DMS53 (cell line): Measurements from ENCODE around the gene SNAPIN.

Source experiments
- DNase-seq: peaks from one replicate; lab custom pipeline; 2025; lab: John Stamatoyannopoulos, UW

Gene SNAPIN, protein sequence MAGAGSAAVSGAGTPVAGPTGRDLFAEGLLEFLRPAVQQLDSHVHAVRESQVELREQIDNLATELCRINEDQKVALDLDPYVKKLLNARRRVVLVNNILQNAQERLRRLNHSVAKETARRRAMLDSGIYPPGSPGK

GRCh38 chr1:153658400-153659174, at the start of gene SNAPIN:
Gene SNAPIN, plus strand, starts transcription at chr1:153658703. Its CDS starts 41 bp downstream, at chr1:153658744.
- peak; percentile 94 for DNase-seq

DNA sequence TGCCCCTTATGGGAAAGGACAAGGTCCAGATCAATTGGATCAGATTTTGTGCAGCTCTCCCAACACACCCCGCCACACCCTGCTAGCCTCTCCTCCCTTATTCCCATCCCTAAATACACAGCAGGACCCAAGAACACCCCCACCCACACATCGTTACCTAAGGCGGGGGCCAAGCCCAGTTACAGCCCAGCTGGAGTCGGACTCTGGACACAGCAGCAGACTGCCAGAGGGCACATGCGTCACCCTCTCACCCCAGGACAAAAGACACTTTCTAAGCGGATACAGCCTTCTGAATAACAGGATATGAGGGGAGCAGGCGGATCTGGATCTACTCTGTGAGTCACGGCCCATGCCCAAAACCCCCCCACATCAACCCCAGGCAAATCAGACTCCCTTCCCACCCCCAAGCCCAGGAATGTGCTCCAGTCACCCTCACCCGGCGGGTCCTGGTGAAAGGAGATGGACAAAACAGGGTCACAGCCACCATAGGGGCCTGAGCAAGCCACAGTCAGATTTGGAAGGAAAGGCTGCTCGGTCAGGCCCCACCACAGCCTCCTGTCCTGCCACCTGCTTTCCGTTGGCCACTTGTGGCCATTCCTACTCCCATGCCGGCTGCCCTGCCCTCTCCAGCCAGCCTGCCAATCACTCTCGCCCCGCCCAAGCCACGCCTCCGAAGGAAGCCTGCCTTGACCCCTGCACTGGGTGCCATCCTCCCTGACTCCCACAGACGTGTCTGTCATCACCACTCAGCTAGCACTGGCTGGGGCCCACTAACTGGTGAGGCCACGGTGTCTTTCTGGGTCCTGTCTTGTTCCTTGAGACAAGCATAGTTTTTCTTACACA, 49.5 kb upstream of the SNAPIN start:
- DNase-seq: no peak

GRCh38 chr1:153609585-153609907, 49.0 kb upstream of the SNAPIN start:
- no peak for DNase-seq

GRCh38 chr1:153610334-153610733, 48.2 kb upstream of the SNAPIN start:
- DNase-seq: no peak

DNA sequence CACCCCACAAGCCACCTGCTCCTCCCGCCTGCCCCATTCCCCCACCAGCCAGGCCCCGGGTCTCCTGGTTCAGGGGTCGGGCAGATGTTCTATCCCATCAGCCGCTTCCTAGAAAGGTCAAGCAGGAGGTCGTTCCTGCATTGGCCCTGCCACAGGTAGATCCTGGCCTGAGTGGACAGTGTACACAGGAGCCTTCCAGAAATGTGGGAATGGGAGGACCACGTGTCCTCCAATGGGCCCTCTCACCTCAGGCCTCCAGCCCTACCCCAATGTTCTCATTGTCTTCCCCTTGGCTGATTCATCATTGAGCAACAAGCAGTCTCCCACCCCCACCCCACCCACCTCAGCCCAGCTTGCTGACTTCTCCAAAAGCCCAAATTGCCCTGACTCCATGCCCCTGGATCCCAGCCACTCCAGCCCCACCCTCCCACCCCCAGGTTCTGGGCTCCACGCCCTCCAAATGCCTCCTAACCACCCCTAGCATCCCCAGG, 47.6 kb upstream of the SNAPIN start:
- DNase-seq: no peak

- no peak for DNase-seq
Measured at GRCh38 chr1:153611356-153611755, 47.1 kb upstream of the SNAPIN start.

- DNase-seq: no peak
Measured at GRCh38 chr1:153612111-153612754, 46.3 kb upstream of the SNAPIN start.

GRCh38 chr1:153612755-153613331, 45.7 kb upstream of the SNAPIN start, which contains the start of gene S100A16:
Gene S100A16, minus strand, starts transcription at chr1:153613137. Its CDS starts 4,986 bp downstream, at chr1:153608151.
- DNase-seq: no peak

DNA sequence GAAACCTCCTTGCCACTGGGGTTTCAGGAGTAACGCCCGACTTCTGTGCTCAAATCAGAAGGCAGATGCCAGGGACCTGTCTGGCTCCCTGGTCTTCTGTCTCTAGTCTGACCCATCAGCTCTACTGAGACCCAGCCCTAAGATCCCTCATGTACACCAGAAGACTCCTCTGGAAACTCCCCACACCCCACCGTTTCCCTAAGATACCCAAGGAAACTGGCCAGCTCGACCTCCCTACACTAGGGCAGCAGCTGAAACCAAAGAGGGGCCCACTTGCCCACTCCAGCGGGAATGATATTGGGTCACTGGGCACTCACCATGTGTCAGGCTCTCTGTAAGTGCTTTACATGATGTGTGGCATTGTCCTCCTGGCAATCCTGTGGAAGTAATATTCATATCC, 45.1 kb upstream of the SNAPIN start:
- no peak for DNase-seq

DNA sequence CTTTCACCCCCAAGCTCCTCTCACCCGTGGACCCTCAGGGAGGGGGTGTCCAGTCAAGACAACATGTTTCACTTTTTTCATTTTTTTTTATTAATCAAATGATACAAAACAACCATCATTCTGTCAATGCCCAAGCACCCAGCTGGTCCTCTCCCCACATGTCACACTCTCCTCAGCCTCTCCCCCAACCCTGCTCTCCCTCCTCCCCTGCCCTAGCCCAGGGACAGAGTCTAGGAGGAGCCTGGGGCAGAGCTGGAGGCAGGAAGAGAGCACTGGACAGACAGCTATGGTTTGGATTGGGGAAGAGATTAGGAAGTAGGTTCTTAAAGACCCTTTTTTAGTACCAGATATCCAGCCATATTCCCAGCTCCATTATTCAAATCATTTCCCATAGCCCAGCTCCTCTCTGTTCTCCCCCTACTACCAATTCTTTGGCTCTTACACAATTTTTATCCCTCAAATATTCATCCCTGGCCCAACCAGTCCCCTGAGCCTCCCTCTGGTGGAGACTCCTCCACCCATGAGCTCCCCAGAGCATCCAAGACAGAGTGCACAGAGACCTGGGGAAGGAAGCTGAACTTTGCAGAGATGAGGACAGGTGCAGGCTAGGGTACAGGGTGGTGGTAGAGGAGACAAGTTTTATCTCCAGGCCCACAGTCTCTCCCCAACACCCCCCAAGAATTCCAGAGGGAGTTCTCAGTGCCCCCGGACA, 44.2 kb upstream of the SNAPIN start:
- DNase-seq: no peak

GRCh38 chr1:153614906-153615305, 43.6 kb upstream of the SNAPIN start:
- no peak for DNase-seq

DNA sequence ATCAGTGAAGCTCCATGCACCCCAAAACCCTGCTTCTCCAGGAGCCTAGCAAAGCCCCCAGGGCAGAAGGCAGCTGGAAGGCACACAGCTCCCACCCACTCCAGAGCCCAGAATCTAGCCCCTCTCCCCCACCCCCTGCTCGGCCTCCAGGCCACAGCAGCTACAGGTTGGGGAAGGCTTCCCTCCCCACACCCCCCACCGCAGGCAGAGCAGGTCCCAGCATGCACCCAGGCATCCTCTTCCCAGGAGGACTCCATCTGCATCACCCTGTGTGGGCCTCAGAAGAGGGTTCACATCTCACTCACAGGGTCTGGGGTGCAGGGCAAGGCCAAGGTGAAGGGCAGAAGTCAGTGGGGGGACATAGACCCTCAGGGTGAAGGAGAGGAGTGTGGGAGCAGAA, 43.1 kb upstream of the SNAPIN start:
- no peak for DNase-seq

GRCh38 chr1:153616144-153616916, 42.2 kb upstream of the SNAPIN start, which contains the start of gene S100A14:
Gene S100A14, minus strand, starts transcription at chr1:153616325. Its CDS starts 467 bp downstream, at chr1:153615858.
- no peak for DNase-seq

DNA sequence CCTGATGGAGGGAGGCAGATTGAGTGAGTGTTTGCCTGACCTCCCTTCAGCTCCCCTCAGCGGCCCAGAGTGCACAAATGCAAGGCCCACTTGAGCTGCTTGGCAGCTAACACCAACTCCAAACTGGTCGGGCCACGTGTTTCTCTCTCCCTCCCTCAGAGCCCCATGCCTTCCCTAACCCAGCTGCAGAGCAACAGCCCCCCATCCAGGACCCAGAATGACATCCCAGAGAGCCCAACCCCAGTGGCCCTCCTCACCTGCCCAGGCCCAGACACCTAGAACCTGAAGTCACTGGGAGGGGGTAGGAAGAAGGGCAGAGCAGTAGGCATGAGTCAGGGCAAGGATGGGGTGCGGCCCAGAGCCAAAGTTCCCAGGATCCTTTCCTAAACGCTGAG, 41.6 kb upstream of the SNAPIN start:
- no peak for DNase-seq

- DNase-seq: peak; percentile 88
Measured at GRCh38 chr1:153617663-153618062, 40.8 kb upstream of the SNAPIN start.

DNA sequence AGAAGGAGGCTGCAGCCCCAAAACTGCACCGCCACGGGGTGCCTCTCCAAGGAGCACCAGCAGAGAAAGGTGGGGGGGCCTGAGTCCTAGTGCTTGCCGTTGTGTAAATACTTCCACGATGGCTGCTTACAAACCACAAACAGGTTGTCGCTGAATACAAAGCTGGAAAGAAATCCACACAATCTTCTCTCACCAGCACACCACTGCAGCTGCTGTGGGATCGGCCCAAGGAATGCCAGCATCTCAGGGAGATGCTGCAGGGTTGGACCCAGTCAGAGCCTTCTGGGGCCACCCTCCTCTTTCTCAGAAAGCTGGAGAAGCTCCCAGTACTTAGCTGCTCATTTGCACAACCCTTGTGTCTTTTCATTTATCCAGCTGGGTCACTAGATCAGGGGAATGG, 39.3 kb upstream of the SNAPIN start:
- DNase-seq: no peak

GRCh38 chr1:153623101-153623500, 35.4 kb upstream of the SNAPIN start:
- no peak for DNase-seq

- DNase-seq: no peak
Measured at GRCh38 chr1:153624965-153625611, 33.4 kb upstream of the SNAPIN start.

DNA sequence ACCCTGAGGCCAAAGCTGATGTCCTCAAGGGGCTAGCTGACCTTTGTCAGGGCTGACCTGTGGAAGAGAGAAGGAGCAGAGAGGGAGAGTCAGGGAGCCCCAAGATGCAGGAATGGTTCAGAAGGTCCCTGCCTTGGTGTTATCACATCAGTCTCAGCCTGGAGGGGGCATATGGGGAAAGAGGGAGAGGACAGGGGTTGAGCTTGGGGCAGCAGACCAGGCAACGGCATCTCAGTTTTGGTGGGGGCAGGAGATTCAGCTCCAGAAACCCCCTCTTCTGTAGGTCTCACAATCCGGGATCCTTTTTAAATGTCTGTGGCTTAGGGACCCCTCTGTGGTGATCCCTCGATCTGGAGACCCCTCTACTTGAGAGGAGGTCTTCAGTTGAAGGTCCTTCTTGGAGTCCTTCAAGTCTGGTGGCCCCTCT, 32.0 kb upstream of the SNAPIN start:
- no peak for DNase-seq
